Breast epithelium (tissue), 3 donors: Measurements from ENCODE around the gene CLIP1.

Source experiments
- POLR2A ChIP-seq: fragments of 450-650 bp; IDR thresholded peaks from one replicate; pipeline ENCODE4 v1.6.1; 2016; ENCODE audit warnings: antibody characterized with exemption, mild to moderate bottlenecking, moderate library complexity
- POLR2AphosphoS5 ChIP-seq, 3 donors: sonication (generic); formaldehyde crosslinking; IDR thresholded peaks; one replicate each; pipeline ENCODE4 v1.6.1; 2017; ENCODE audit warnings: antibody characterized with exemption in 3 of 3
- TF ChIP-seq, protein P1 (sequence below), 3 donors: fragments of 450-650 bp; IDR thresholded peaks; one replicate each; pipeline ENCODE4 v1.5.1; 2016 to 2017; ENCODE audit warnings: antibody characterized with exemption in 3 of 3, mild to moderate bottlenecking in 3 of 3, moderate library complexity in 3 of 3

DNA sequence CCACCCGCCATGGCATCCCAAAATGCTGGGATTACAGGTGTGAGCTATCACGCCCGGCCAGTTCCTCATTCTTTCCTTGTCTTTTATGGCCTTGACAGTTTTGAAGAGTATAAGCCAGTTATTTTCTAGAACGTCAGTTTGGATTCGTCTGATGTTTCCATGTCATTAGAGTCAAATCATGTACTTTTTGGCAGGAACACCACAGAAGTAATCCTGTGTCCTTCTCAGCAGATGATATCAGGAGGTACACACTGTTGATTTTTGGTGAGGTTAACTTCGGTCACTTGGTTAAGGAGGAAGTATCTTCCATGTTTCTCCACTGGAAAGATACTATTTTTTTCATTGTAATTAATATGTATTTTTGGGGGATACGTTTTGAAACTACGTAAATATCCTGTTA is 131.0 kb downstream of the CLIP1 start:
- TF ChIP-seq POLR2AphosphoS5 (IDR thresholded peaks at IDR 0.05), result no peak
- no peak for TF ChIP-seq POLR2A
- TF ChIP-seq, protein P1, sequence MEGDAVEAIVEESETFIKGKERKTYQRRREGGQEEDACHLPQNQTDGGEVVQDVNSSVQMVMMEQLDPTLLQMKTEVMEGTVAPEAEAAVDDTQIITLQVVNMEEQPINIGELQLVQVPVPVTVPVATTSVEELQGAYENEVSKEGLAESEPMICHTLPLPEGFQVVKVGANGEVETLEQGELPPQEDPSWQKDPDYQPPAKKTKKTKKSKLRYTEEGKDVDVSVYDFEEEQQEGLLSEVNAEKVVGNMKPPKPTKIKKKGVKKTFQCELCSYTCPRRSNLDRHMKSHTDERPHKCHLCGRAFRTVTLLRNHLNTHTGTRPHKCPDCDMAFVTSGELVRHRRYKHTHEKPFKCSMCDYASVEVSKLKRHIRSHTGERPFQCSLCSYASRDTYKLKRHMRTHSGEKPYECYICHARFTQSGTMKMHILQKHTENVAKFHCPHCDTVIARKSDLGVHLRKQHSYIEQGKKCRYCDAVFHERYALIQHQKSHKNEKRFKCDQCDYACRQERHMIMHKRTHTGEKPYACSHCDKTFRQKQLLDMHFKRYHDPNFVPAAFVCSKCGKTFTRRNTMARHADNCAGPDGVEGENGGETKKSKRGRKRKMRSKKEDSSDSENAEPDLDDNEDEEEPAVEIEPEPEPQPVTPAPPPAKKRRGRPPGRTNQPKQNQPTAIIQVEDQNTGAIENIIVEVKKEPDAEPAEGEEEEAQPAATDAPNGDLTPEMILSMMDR (IDR thresholded peaks at IDR 0.05), result no peak
